KG1 (cell line): ENCODE results near the gene RSBN1L.
A peak's percentile ranks its signal among the peaks of the same experiment; 100 is the strongest.
"Not testable (repeated sequence)": the region's sequence is repeated elsewhere in the genome, so short reads cannot be mapped to it uniquely, and the experiment has no call there.

ENCODE experiments used
- DNase-seq: peaks from one replicate; lab custom pipeline; 2025; lab: John Stamatoyannopoulos, UW

RSBN1L gene

GRCh38 chr7:77696057-77696642, at the start of gene RSBN1L:
RSBN1L (plus strand) TSS chr7:77696459; CDS start chr7:77696470, 11 bp downstream.
- DNase-seq = peak; percentile 86

- no peak for DNase-seq
Measured at GRCh38 chr7:77648742-77649338, 47.4 kb upstream of the RSBN1L start.

DNA sequence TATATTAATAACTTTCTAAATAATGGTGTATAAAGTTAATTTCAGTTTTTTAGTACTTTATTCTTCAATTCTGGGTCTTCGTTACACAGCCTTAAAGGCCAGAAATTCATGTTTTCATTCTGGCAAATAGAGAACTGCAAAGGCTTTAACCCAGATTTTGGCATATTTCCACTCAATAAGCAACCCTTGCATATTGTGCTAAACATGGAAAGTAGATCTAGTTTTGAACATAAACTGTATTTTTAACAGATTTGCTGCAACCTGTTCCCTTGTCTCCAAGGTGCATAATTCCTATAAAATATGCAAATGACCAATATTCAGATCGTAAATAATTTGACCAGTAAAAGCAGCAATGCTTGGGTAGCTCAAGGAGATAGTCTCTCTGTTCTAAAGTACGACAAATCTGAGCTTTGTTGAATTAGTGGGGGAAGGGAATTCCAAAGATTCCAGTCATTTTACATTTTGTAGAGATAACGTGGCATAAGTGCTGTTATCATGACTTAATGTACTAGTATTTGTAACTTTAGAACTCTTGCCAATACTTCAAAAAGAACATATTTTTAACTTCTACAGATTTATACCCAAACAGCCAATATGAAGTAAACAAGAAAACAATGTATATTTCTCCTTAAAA, 46.4 kb upstream of the RSBN1L start:
- DNase-seq = no peak

DNA sequence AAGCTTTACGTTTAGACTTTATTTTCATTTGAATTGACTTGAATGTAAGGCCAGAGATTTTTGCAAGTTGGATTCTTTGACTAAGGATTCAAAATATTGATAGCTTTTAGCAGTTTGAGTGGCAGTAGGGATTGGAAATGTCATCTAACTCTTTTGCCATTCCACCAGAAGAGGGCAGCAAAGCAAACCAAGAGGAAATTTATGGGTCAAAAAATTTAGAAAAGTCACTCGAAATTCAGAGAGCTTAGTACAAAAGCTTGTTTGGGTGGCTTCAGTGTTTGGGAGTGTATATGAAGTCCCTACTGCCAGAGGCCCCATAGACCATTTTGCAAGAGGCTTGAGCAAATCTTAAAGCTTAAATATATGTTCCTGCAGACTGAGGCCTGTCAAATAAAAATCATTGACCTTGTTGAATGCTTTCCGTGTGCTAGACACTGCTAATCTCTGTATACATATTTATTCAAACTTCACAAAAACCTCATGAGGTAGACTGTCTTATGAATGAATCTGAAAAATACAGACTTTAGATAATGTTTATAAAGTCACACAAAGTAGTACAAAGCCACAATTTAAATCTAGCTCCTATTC, 44.6 kb upstream of the RSBN1L start:
- DNase-seq = no peak

GRCh38 chr7:77652826-77653225, 43.4 kb upstream of the RSBN1L start:
- DNase-seq = not testable (repeated sequence)

GRCh38 chr7:77653572-77653971, 42.7 kb upstream of the RSBN1L start:
- DNase-seq = no peak

GRCh38 chr7:77655356-77655755, 40.9 kb upstream of the RSBN1L start:
- no peak for DNase-seq

- DNase-seq = no peak
Measured at GRCh38 chr7:77655836-77656455, 40.3 kb upstream of the RSBN1L start.

DNA sequence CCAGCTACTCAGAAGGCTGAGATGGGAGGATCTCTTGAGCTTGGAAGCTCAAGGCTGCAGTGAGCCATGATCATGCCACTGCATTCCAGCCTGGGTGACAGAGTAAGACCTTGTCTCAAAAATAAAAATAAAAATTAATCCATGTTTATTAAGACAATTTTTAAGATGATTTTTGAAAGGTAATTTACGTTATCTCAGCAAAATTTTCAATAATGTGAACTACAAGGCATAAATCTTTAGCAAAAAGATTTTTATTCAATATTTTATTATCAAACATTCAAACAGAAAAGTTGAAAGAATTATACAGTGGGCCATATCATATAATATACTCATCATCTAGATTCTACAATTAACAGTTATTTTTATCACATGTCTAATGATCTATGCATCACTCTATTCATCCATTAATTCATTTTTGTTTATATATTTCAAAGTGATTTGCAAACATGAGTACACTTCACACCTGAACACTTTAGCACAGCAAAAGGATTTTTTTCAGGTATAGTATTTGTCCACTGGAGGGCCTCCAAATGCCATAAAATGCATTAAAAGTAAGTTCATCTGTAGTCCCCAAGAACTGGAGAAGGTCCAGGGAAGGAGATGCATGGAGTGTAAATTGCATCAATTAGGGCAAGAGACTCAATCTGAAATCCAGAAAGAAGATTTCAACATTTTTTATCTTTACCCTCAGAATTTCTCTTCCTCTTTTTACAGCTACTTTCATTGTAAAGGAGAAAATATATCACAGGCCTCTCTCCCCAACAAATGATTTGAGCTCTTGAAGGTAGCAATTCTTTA, 38.6 kb upstream of the RSBN1L start:
- DNase-seq = peak; percentile 11

GRCh38 chr7:77658928-77659327, 37.3 kb upstream of the RSBN1L start:
- DNase-seq = no peak

DNA sequence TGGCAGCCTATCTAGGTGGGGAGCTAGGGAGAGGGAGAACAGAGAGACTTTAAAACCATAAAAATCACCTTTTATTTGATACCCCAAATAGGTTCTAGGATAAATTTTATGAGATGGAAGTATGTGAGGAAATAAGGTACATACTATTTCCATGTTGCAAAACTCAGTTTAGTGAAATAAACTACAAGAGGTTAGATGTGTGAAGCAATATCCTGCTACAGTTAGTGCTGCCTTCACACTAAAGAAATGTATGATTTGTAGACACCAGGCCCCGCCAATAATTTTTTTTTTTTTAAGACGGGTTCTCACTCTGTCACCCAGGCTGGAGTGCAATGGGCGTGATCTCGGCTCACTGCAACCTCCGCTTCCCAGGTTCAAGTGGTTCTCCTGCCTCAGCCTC, 34.4 kb upstream of the RSBN1L start:
- no peak for DNase-seq

DNA sequence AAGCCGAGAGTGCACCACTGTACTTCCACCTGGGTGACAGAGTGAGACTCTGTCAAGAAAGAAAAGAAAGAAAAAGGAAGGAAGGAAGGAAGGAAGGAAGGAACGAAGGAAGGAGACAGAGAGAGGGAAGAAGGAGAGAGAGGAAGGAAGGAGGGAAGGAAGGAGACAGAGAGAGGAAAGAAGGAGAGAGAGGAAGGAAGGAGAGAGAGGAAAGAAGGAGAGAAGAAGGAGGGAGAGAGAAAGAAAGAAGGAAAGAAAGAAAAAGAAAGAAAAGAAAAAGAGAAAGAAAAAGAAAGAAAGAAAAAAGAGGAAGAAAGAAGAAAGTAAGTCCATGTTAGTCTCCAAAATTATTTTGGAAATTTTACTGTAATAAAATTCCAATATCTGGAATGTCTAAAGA, 33.4 kb upstream of the RSBN1L start:
- no peak for DNase-seq

GRCh38 chr7:77664715-77665114, 31.5 kb upstream of the RSBN1L start:
- no peak for DNase-seq

DNA sequence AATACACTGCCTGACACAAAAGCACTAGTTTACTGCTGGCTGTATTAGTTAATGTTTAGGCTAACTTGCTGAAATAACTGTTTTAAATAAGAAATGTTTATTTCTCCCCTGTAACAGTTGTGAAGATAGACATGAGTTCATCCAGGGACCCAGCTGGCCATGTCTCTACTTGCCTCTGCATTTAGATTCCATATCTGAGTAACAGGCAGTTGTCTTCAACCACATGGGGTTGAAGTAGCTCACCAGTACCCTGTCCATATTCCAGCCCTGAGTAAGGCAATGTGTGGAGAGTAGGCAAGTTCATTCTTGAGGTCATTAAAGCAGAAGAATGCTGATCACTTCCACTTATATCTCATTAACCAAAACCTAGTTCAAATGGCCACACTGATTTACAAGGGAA, 31.1 kb upstream of the RSBN1L start:
- no peak for DNase-seq

DNA sequence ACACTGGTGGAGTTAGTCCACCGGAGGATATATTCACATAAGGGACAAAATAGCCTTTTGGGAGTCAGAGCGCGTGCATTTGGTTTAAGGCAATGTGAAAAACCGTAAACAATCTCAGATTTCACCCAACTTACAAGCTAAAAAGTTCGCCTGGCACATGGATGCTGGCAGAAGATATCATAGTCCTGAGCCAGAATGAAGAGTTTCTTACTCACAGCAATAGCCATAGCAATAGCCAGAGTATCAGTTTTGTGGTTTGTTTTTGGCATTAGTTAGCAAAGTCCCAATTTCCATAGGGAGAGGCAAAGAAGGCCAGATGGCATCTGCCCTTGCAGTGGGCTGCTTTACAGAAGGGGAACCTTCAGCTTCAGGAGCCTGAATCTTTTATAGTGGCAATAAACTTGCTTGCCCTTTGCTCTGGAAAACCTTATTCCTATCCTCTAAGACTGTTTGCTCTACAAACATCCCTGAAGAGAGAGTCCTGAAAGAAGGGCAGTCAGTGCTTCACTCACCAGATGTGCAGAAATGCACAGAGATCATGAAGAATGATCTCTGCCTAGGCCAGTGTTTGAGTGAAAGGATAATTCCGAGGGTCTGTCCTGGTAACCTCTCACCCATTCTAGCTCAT, 28.7 kb upstream of the RSBN1L start:
- DNase-seq = no peak

GRCh38 chr7:77674878-77675277, 21.4 kb upstream of the RSBN1L start:
- no peak for DNase-seq

GRCh38 chr7:77679608-77680007, 16.7 kb upstream of the RSBN1L start:
- no peak for DNase-seq

DNA sequence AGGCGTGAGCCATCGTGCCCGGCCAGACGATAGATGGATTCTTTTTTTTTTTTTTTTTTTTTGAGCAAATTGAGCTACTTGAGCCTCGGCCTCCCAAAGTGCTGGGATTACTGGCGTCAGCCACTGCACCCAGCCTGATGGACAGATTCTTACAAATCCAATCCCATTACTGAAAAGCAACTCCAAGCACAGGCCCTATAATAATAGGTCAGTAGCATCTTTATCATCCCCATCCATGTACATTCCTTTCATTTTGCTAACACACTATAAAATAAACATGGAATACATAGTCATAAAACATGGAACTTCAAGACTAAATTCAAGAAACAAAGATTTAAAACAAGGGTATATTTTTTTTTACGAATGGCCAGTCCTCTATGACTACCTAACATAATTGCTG, 16.0 kb upstream of the RSBN1L start:
- DNase-seq = no peak

DNA sequence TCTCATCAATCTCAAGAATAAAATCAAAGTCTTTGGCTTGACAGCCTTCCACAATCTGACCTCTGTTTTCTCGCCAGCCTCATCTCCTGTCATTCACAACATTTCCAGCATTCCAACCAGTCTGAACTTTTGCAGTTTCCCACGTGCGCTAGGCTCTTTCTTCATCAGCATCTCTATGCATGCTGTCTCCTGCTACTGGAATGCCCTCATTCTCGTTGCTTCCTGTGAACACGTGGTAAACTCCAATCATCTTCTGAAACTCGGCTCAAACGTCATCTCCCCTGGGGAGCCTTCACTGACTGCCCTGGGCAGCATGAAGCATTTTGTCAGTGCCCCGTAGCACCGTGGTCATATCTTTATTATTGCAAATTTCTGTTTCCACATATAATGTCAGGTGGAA, 12.2 kb upstream of the RSBN1L start:
- DNase-seq = no peak

- no peak for DNase-seq
Measured at GRCh38 chr7:77685233-77685632, 11.0 kb upstream of the RSBN1L start.

- DNase-seq = no peak
Measured at GRCh38 chr7:77687100-77687746, 9.0 kb upstream of the RSBN1L start.
